HCT116 (cell line): ENCODE results near the gene DLX2.

ENCODE experiments used
- EZH2 ChIP-seq: fragments of 200-600 bp; sonication (generic); IDR thresholded peaks from 2 replicates; pipeline ENCODE4 v1.6.1; 2017; ENCODE audit warnings: antibody characterized with exemption, mixed run types
- POLR2A ChIP-seq: IDR thresholded peaks from 2 replicates; pipeline ENCODE4 v1.7.0; 2011; ENCODE audit warnings: borderline replicate concordance; ENCODE audit not compliant: insufficient read depth, insufficient read length; ENCODE audit errors: extremely low read depth
- TF ChIP-seq, protein P1 (sequence below): IDR thresholded peaks from 2 replicates; pipeline ENCODE4 v1.6.1; 2012; ENCODE audit warnings: low read depth

- TF ChIP-seq POLR2A (no peak), EZH2 (no peak)
- TF ChIP-seq, protein P1, sequence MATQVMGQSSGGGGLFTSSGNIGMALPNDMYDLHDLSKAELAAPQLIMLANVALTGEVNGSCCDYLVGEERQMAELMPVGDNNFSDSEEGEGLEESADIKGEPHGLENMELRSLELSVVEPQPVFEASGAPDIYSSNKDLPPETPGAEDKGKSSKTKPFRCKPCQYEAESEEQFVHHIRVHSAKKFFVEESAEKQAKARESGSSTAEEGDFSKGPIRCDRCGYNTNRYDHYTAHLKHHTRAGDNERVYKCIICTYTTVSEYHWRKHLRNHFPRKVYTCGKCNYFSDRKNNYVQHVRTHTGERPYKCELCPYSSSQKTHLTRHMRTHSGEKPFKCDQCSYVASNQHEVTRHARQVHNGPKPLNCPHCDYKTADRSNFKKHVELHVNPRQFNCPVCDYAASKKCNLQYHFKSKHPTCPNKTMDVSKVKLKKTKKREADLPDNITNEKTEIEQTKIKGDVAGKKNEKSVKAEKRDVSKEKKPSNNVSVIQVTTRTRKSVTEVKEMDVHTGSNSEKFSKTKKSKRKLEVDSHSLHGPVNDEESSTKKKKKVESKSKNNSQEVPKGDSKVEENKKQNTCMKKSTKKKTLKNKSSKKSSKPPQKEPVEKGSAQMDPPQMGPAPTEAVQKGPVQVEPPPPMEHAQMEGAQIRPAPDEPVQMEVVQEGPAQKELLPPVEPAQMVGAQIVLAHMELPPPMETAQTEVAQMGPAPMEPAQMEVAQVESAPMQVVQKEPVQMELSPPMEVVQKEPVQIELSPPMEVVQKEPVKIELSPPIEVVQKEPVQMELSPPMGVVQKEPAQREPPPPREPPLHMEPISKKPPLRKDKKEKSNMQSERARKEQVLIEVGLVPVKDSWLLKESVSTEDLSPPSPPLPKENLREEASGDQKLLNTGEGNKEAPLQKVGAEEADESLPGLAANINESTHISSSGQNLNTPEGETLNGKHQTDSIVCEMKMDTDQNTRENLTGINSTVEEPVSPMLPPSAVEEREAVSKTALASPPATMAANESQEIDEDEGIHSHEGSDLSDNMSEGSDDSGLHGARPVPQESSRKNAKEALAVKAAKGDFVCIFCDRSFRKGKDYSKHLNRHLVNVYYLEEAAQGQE: no peak
Measured at GRCh38 chr2:172091000-172091641, 11.6 kb downstream of the DLX2 start.
